HG02885 (cell line): ENCODE data around the gene C1QTNF6.
A peak's percentile ranks its signal among the peaks of the same experiment; 100 is the strongest.

Experiments used
- ATAC-seq: cut with Tn5 transposase; IDR thresholded peaks from one replicate; pipeline ENCODE4 v1.9.1; 2021; ENCODE audit warnings: mild to moderate bottlenecking; ENCODE audit not compliant: unreplicated experiment, poor library complexity

C1QTNF6 gene

GRCh38 chr22:37224757-37225420 lies 36.8 kb upstream of the C1QTNF6 start:
- no peak for ATAC-seq

- ATAC-seq = peak; percentile 40
Measured at GRCh38 chr22:37223965-37224551, 36.0 kb upstream of the C1QTNF6 start.

- no peak for ATAC-seq
Measured at GRCh38 chr22:37222440-37222971, 34.5 kb upstream of the C1QTNF6 start.

GRCh38 chr22:37221424-37222333 lies 33.6 kb upstream of the C1QTNF6 start:
- no peak for ATAC-seq

GRCh38 chr22:37220543-37220981 lies 32.5 kb upstream of the C1QTNF6 start:
- no peak for ATAC-seq

GRCh38 chr22:37219533-37219932 lies 31.5 kb upstream of the C1QTNF6 start:
- no peak for ATAC-seq

GRCh38 chr22:37218771-37219411 lies 30.8 kb upstream of the C1QTNF6 start:
- ATAC-seq = peak; percentile 85

- no peak for ATAC-seq
Measured at GRCh38 chr22:37218399-37218770, 30.3 kb upstream of the C1QTNF6 start.

GRCh38 chr22:37215890-37216289 lies 27.8 kb upstream of the C1QTNF6 start:
- no peak for ATAC-seq

GRCh38 chr22:37214731-37215030 lies 26.6 kb upstream of the C1QTNF6 start:
- no peak for ATAC-seq

GRCh38 chr22:37213941-37214730 lies 26.1 kb upstream of the C1QTNF6 start:
- no peak for ATAC-seq

GRCh38 chr22:37213218-37213855 lies 25.3 kb upstream of the C1QTNF6 start:
- ATAC-seq = no peak

GRCh38 chr22:37212174-37212906 lies 24.3 kb upstream of the C1QTNF6 start, which contains the start of gene SSTR3:
Gene SSTR3 (minus strand): TSS chr22:37212477. CDS start chr22:37207803, 4,674 bp downstream.
- no peak for ATAC-seq

- ATAC-seq = no peak
Measured at GRCh38 chr22:37211866-37212173, 23.8 kb upstream of the C1QTNF6 start.

GRCh38 chr22:37211075-37211865 lies 23.2 kb upstream of the C1QTNF6 start:
- ATAC-seq = no peak

- ATAC-seq = no peak
Measured at GRCh38 chr22:37210041-37210803, 22.2 kb upstream of the C1QTNF6 start.

- no peak for ATAC-seq
Measured at GRCh38 chr22:37209140-37209845, 21.2 kb upstream of the C1QTNF6 start.
